Neural progenitor cell (in vitro differentiated cells): ENCODE measurements around the gene GSTM4. TPM values are rescaled to one million over a fixed set of nuclear protein-coding genes. Genes with fewer than 3 reads are reported as not detected.
A peak's percentile ranks its signal among the peaks of the same experiment; 100 is the strongest.

Experiments
- DNase-seq: peaks from one replicate; pipeline ENCODE4 v3.0.0-alpha.2; 2016; ENCODE audit warnings: low spot score
- H2AFZ ChIP-seq: fragments of 200-600 bp; sonication (generic); replicated peaks from 2 replicates; pipeline ENCODE4 v1.6.1; 2016; ENCODE audit warnings: antibody characterized with exemption
- H3F3A ChIP-seq: fragments of 200-600 bp; sonication (generic); 2 replicates; pipeline ENCODE4 v1.6.1; 2016; ENCODE audit warnings: antibody characterized with exemption, low read depth
- H3K27ac ChIP-seq: fragments of 200-600 bp; sonication (generic); 2 replicates; pipeline ENCODE4 v1.5.1; 2016; ENCODE audit warnings: mild to moderate bottlenecking
- H3K27me3 ChIP-seq: fragments of 200-600 bp; sonication (generic); 2 replicates; pipeline ENCODE4 v1.6.1; 2016; ENCODE audit warnings: mild to moderate bottlenecking, moderate library complexity
- H3K36me3 ChIP-seq: fragments of 200-600 bp; sonication (generic); 2 replicates; pipeline ENCODE4 v1.5.1; 2016
- H3K4me1 ChIP-seq: fragments of 200-600 bp; sonication (generic); 2 replicates; pipeline ENCODE4 v1.6.1; 2016; ENCODE audit warnings: mixed run types
- H3K4me2 ChIP-seq: fragments of 200-600 bp; sonication (generic); 2 replicates; pipeline ENCODE4 v1.6.1; 2016
- H3K4me3 ChIP-seq: fragments of 200-600 bp; sonication (generic); 2 replicates; pipeline ENCODE4 v1.5.1; 2016
- H3K79me2 ChIP-seq: fragments of 200-600 bp; sonication (generic); 2 replicates; pipeline ENCODE4 v1.6.1; 2016; ENCODE audit warnings: low read depth
- H3K9ac ChIP-seq: fragments of 200-600 bp; sonication (generic); 2 replicates; pipeline ENCODE4 v1.6.1; 2016
- H3K9me3 ChIP-seq: fragments of 200-600 bp; sonication (generic); 2 replicates; pipeline ENCODE4 v1.5.1; 2016; ENCODE audit warnings: low read depth
- H4K20me1 ChIP-seq: fragments of 200-600 bp; sonication (generic); 2 replicates; pipeline ENCODE4 v1.6.1; 2016; ENCODE audit warnings: low read depth
- H3K27ac Mint-ChIP-seq: 3 replicates; pipeline ENCODE4 v1.8.0; 2021; ENCODE audit warnings: mixed read lengths
- H3K27me3 Mint-ChIP-seq: 2 replicates; pipeline ENCODE4 v1.8.0; 2022; ENCODE audit warnings: low read depth, mild to moderate bottlenecking, inconsistent platforms, moderate library complexity, mixed read lengths; ENCODE audit not compliant: insufficient read depth
- H3K36me3 Mint-ChIP-seq: 3 replicates; pipeline ENCODE4 v1.8.0; 2021; ENCODE audit warnings: mixed read lengths
- H3K4me1 Mint-ChIP-seq: 3 replicates; pipeline ENCODE4 v1.8.0; 2021; ENCODE audit warnings: mixed read lengths
- H3K4me3 Mint-ChIP-seq: 3 replicates; pipeline ENCODE4 v1.8.0; 2021; ENCODE audit warnings: mild to moderate bottlenecking, moderate library complexity, mixed read lengths
- H3K9me3 Mint-ChIP-seq: 3 replicates; pipeline ENCODE4 v1.8.0; 2020; ENCODE audit warnings: mixed read lengths
- EZH2 ChIP-seq: fragments of 200-600 bp; sonication (generic); IDR thresholded peaks from 2 replicates; pipeline ENCODE4 v1.6.1; 2017; ENCODE audit warnings: antibody characterized with exemption, mild to moderate bottlenecking, moderate library complexity
- EZH2phosphoT487 ChIP-seq: fragments of 200-600 bp; sonication (generic); IDR thresholded peaks from 2 replicates; pipeline ENCODE4 v1.6.1; 2017; ENCODE audit warnings: antibody characterized with exemption
- total RNA-seq: library from RNA; depleted of rRNA; stranded (reverse); fragments of >200 nt; gene quantifications from 2 replicates; pipeline ENCODE4 v1.2.3, GENCODE V29; 2015; ENCODE audit warnings: low replicate concordance
- TF ChIP-seq, protein P1 (sequence below): fragments of 200-600 bp; sonication (generic); IDR thresholded peaks from 2 replicates; pipeline ENCODE4 v1.5.1; 2017; ENCODE audit warnings: antibody characterized with exemption, mild to moderate bottlenecking

GSTM4 gene
- total RNA-seq, 1 donor from 2014 or later = 4.3 TPM

DNA sequence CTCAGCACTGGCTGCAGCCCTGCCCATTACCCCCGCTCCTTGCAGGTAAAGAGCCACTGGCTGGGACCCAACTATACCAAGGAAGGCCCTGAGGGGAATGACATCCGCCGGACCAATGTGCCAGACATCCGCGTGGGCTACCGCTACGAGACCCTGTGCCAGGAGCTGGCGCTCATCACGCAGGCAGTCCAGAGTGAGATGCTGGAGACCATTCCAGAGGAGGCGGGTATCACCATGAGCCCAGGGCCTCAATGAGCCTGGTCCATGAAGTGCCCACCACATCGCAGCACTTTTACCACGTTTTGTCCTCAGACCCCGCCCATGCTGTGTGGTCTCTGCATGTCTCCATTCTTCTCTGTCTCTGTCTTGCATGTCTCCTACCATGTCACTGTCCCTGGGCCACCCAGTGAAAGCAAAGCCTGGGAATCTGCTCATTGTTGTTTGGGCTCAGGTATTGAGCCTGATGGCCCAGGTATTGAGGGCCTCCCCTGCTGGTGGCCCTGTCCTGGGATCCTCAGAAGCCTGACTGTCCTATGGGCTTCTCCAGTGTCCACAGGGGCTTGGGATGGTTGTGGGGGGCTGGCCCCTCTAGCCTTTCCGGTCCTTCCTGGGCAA, 24.9 kb upstream of the GSTM4 start:
- H3K9me3 ChIP-seq = no peaks in the 10 kb centered on the region
- Mint-ChIP-seq H3K4me3 (no peak overlapping the region), H3K36me3 (peaks cover 21% of the 10 kb centered on the region), H3K27me3 (peaks cover 2% of the 10 kb centered on the region), H3K27ac (no peak overlapping the region), H3K4me1 (peaks cover 13% of the 10 kb centered on the region), H3K9me3 (no peaks in the 10 kb centered on the region)
- H3K4me3 ChIP-seq = no peak overlapping the region
- H3K36me3 ChIP-seq = no peaks in the 10 kb centered on the region
- no peaks in the 10 kb centered on the region for H3K79me2 ChIP-seq
- no peak overlapping the region for H3K4me2 ChIP-seq
- H3F3A ChIP-seq = peaks cover 9% of the 10 kb centered on the region
- no peaks in the 10 kb centered on the region for H3K27me3 ChIP-seq
- no peak overlapping the region for H3K9ac ChIP-seq
- TF ChIP-seq, protein P1, sequence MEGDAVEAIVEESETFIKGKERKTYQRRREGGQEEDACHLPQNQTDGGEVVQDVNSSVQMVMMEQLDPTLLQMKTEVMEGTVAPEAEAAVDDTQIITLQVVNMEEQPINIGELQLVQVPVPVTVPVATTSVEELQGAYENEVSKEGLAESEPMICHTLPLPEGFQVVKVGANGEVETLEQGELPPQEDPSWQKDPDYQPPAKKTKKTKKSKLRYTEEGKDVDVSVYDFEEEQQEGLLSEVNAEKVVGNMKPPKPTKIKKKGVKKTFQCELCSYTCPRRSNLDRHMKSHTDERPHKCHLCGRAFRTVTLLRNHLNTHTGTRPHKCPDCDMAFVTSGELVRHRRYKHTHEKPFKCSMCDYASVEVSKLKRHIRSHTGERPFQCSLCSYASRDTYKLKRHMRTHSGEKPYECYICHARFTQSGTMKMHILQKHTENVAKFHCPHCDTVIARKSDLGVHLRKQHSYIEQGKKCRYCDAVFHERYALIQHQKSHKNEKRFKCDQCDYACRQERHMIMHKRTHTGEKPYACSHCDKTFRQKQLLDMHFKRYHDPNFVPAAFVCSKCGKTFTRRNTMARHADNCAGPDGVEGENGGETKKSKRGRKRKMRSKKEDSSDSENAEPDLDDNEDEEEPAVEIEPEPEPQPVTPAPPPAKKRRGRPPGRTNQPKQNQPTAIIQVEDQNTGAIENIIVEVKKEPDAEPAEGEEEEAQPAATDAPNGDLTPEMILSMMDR = no peak
- TF ChIP-seq EZH2phosphoT487 = no peak
- TF ChIP-seq EZH2 = no peak
- H3K27ac ChIP-seq = no peak overlapping the region
- peaks cover 17% of the 10 kb centered on the region for H3K4me1 ChIP-seq
- H2AFZ ChIP-seq = no peak overlapping the region
- H4K20me1 ChIP-seq = no peaks in the 10 kb centered on the region
- DNase-seq = no peak

DNA sequence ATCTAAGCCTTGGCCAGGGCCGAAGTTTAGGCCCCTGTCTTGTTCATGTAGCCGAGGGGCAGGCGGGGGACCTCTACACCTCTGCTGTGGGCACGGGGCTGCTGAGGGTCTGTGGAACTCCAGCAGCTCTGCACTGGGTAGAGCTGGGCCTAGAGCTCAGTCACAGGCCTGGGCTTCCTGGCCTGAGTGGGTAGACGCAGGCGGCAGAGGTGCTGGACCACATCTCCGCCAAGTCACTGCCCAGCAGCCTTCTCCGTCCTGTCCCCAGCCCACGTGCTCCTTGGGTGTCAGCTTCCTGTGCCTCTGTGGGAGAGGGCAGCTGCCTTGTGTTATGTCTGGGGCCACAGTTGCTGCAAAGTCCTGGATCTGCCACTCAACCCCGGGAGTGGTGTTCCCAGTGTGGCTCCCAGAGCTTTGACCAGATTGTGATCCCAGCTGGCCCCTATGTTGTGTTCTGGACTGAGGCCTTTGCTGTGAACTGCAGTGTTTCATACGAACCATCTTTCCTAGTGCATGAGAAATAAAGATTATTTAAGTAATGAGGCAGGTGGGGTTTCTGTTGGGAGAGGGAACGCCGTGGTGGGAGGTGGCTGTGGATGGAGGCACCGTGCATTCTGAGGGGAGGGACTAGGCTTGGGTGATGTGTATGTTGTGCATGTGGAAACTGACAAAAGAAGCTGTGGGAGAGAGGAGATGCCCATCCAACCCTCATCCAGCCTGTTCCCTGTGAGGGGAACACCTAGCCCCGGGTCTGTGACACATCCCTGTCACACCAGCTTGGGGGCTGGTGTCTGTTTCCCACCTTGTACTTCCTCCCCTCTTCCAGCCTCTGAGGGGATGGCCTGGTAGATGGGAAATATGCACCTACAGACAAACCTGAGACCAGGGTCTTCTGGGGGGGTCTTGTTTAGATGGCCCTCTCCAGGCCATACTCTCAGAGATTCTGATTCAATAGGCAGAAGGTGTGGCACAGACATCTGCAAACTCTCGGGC, 24.1 kb upstream of the GSTM4 start:
- no peaks in the 10 kb centered on the region for H4K20me1 ChIP-seq
- H3F3A ChIP-seq = peaks cover 9% of the 10 kb centered on the region
- Mint-ChIP-seq H3K4me1 (peaks cover 21% of the 10 kb centered on the region), H3K27ac (no peak overlapping the region), H3K4me3 (no peak overlapping the region), H3K36me3 (peaks cover 19% of the 10 kb centered on the region), H3K27me3 (peaks cover 2% of the 10 kb centered on the region), H3K9me3 (no peaks in the 10 kb centered on the region)
- no peak overlapping the region for H3K4me2 ChIP-seq
- peak overlapping the region; percentile 37 for H3K27ac ChIP-seq
- H3K27me3 ChIP-seq = no peaks in the 10 kb centered on the region
- no peaks in the 10 kb centered on the region for H3K36me3 ChIP-seq
- H3K9me3 ChIP-seq = no peaks in the 10 kb centered on the region
- no peak for DNase-seq
- peaks cover 21% of the 10 kb centered on the region for H3K4me1 ChIP-seq
- H2AFZ ChIP-seq = no peak overlapping the region
- H3K4me3 ChIP-seq = no peak overlapping the region
- H3K9ac ChIP-seq = no peak overlapping the region
- no peaks in the 10 kb centered on the region for H3K79me2 ChIP-seq
- TF ChIP-seq EZH2phosphoT487 = no peak
- no peak for TF ChIP-seq EZH2
- TF ChIP-seq, protein P1 = no peak

DNA sequence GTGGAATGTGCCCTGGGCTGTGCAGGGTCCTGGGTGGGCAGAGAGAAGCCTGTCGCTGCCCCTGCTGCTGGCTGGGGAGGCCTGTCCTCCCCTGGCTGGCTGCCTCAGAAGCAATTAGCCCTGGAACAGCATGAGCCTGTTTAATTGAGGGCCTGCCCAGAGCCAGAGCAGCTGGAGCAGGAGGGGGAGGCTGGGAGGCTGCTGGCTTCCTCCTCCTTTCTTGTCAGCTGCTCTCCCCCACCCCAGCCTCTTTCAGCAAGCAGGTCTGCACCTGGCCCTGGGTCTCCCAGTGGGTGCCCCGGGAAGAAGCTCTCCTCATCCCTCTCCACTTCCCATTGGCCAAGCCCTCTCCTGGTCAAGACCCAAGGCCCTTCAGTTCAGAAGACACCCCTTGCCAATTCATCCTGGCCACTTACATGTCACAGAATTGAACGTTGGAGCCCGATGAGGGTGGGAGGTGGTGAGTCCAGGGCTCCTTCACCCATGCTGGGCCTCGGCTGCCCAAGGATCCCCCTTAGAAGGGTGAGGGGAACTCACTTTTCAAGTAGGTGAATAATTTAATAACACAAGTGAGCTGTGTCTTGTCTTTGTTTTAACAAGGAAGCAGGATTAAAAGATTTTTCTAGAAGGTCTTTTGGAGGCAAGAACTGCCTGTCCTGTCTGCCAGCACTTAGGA, 23.1 kb upstream of the GSTM4 start:
- Mint-ChIP-seq H3K9me3 (no peaks in the 10 kb centered on the region), H3K27ac (peak overlapping the region; percentile 63), H3K27me3 (peaks cover 2% of the 10 kb centered on the region), H3K4me3 (no peak overlapping the region), H3K4me1 (peaks cover 24% of the 10 kb centered on the region), H3K36me3 (peaks cover 13% of the 10 kb centered on the region)
- DNase-seq = peak; percentile 72
- Histone ChIP-seq H3K4me3 (no peak overlapping the region), H2AFZ (no peak overlapping the region), H3K36me3 (no peaks in the 10 kb centered on the region), H3K9ac (no peak overlapping the region), H3K4me1 (peaks cover 21% of the 10 kb centered on the region), H3F3A (peaks cover 9% of the 10 kb centered on the region), H3K27ac (peak overlapping the region; percentile 78), H3K27me3 (no peaks in the 10 kb centered on the region), H3K4me2 (peak overlapping the region; percentile 49), H3K9me3 (no peaks in the 10 kb centered on the region), H4K20me1 (no peaks in the 10 kb centered on the region), H3K79me2 (no peaks in the 10 kb centered on the region)
- TF ChIP-seq EZH2 (no peak), EZH2phosphoT487 (no peak)
- TF ChIP-seq, protein P1 = no peak
